T-cell (primary cell): ENCODE results near the gene CGNL1. TPM values are rescaled to one million over a fixed set of nuclear protein-coding genes. Genes with fewer than 3 reads are reported as not detected.

Source experiments
- ATAC-seq, 4 experiments: fragments of 200-7000 bp in 3 of 4; fragments of 150-1000 bp in 1 of 4; cut with Tn5 transposase; replicated peaks in 1 of 4; 1 replicate in 3 of 4; 2 replicates in 1 of 4; pipeline ENCODE4 v1.10.0; 2021; ENCODE audit warnings: moderate library complexity in 3 of 4, mild to moderate bottlenecking in 2 of 4, moderate number of reproducible peaks in 1 of 4
- CTCF ChIA-PET, 2 donors: fragments of 300-600 bp; sonication (Branson Sonifier 250); formaldehyde crosslinking; loops; one replicate each; lab custom pipeline; 2022; ENCODE audit warnings: antibody characterized with exemption in 2 of 2; lab: Charles Lee
- POLR2A ChIA-PET, 2 donors: fragments of 300-600 bp; sonication (Branson Sonifier 250); formaldehyde crosslinking; loops; one replicate each; lab custom pipeline; 2022; ENCODE audit warnings: antibody characterized with exemption in 2 of 2; lab: Charles Lee
- DNase-seq, 35 experiments: peaks; one replicate each; pipeline versions ENCODE4 v3.0.0 to v3.0.0-alpha.2; 2013 to 2023
- H3K27ac ChIP-seq: one replicate; pipeline ENCODE4 v1.5.1; 2013; ENCODE audit warnings: low read length
- H3K27me3 ChIP-seq, 2 experiments: replicated peaks in 1 of 2; 1 replicate in 1 of 2; 2 replicates in 1 of 2; pipeline versions ENCODE4 v1.6.1 to v1.7.0; 2013; ENCODE audit warnings: low read length in 1 of 2, mixed read lengths in 1 of 2; ENCODE audit not compliant: control insufficient read depth in 2 of 2, insufficient read depth in 2 of 2; ENCODE audit errors: extremely low read depth in 1 of 2
- H3K36me3 ChIP-seq, 2 donors: 1 replicate in 1 of 2; 2 replicates in 1 of 2; pipeline versions ENCODE4 v1.6.1 to v1.7.0; 2013; ENCODE audit warnings: low read length in 1 of 2; ENCODE audit not compliant: control insufficient read depth in 2 of 2, insufficient read depth in 1 of 2; ENCODE audit errors: extremely low read depth in 1 of 2
- H3K4me1 ChIP-seq, 2 experiments: 1 replicate in 1 of 2; 2 replicates in 1 of 2; pipeline versions ENCODE4 v1.6.1 to v1.7.0; 2013; ENCODE audit warnings: low read length in 2 of 2, mixed read lengths in 1 of 2; ENCODE audit not compliant: insufficient read depth in 2 of 2, control insufficient read depth in 1 of 2; ENCODE audit errors: extremely low read depth in 1 of 2
- H3K4me3 ChIP-seq, 2 donors: 1 replicate in 1 of 2; 2 replicates in 1 of 2; pipeline versions ENCODE4 v1.5.1 to v1.7.0; 2013; ENCODE audit warnings: mild to moderate bottlenecking in 2 of 2, low read length in 1 of 2, moderate library complexity in 1 of 2; ENCODE audit not compliant: control insufficient read depth in 1 of 2; ENCODE audit errors: extremely low read depth in 1 of 2
- H3K9me3 ChIP-seq: 2 replicates; pipeline ENCODE4 v1.7.0; 2013
- H3K27ac Mint-ChIP-seq, 2 donors: one replicate each; pipeline ENCODE4 v1.8.0; 2020 to 2021; ENCODE audit warnings: mild to moderate bottlenecking in 2 of 2, mixed read lengths in 2 of 2
- H3K27me3 Mint-ChIP-seq, 2 donors: one replicate each; pipeline ENCODE4 v1.8.0; 2021 to 2022; ENCODE audit warnings: mixed read lengths in 2 of 2
- H3K36me3 Mint-ChIP-seq: one replicate; pipeline ENCODE4 v1.8.0; 2021; ENCODE audit warnings: mixed read lengths
- H3K4me1 Mint-ChIP-seq, 3 donors: one replicate each; pipeline ENCODE4 v1.8.0; 2020 to 2022; ENCODE audit warnings: mixed read lengths in 3 of 3, mild to moderate bottlenecking in 1 of 3
- H3K4me3 Mint-ChIP-seq, 3 donors: one replicate each; pipeline ENCODE4 v1.8.0; 2020 to 2022; ENCODE audit warnings: mild to moderate bottlenecking in 3 of 3, mixed read lengths in 3 of 3, moderate library complexity in 3 of 3
- H3K9me3 Mint-ChIP-seq, 3 donors: one replicate each; pipeline ENCODE4 v1.8.0; 2020 to 2022; ENCODE audit warnings: mixed read lengths in 3 of 3
- WGBS: methylation state at CpG from one replicate; pipeline ENCODE4 v1.1.5; 2013; ENCODE audit warnings: missing lambda C conversion rate; ENCODE audit not compliant: insufficient coverage; 5-methylcytosine and 5-hydroxymethylcytosine counted together
- total RNA-seq, 35 experiments: library from RNA in 6 of 35; stranded (reverse) in 6 of 35; fragments of 120-200 nt in 1 of 35; gene quantifications; one replicate each; pipeline versions ENCODE4 v1.2.1 to v1.2.4 and lab custom pipeline; 2013 to 2026

The CGNL1 gene
- total RNA-seq, 5 donors from 2014 or later (not counting 1 experiment from before 2014, with no cell fraction given): 0.13 to 0.18 (median 0.16) TPM; not detected in 2

- Histone ChIP-seq H3K4me3 (no peak overlapping the region), H3K27me3 (peaks cover 0 to 19% of the 10 kb centered on the region in 2 experiments), H3K36me3 (no peaks in the 10 kb centered on the region), H3K9me3 (no peaks in the 10 kb centered on the region), H3K4me1 (no peaks in the 10 kb centered on the region), H3K27ac (no peak overlapping the region)
- Mint-ChIP-seq H3K4me1 (no peaks in the 10 kb centered on the region), H3K9me3 (no peaks in the 10 kb centered on the region), H3K36me3 (no peaks in the 10 kb centered on the region), H3K27me3 (peaks cover 24 to 30% of the 10 kb centered on the region in 2 donors), H3K4me3 (no peak overlapping the region), H3K27ac (no peak overlapping the region)
- DNase-seq: no peak
- POLR2A ChIA-PET: no interaction called here
- CTCF ChIA-PET: no interaction called here
- ATAC-seq: no peak
- 67% methylated on average over 4 of the region's 9 CpGs for WGBS
Measured at GRCh38 chr15:57477736-57478522, 101.6 kb downstream of the CGNL1 start.

GRCh38 chr15:57479005-57479404 lies 102.7 kb downstream of the CGNL1 start:
- Mint-ChIP-seq H3K4me3 (no peak overlapping the region), H3K27me3 (peaks cover 24 to 25% of the 10 kb centered on the region in 2 donors), H3K36me3 (no peaks in the 10 kb centered on the region), H3K4me1 (no peaks in the 10 kb centered on the region), H3K27ac (no peak overlapping the region), H3K9me3 (no peaks in the 10 kb centered on the region)
- ATAC-seq (no peak), DNase-seq (no peak)
- CTCF ChIA-PET: no interaction called here
- Histone ChIP-seq H3K4me1 (no peaks in the 10 kb centered on the region), H3K27ac (no peak overlapping the region), H3K27me3 (peaks cover 0 to 19% of the 10 kb centered on the region in 2 experiments), H3K36me3 (no peaks in the 10 kb centered on the region), H3K9me3 (no peaks in the 10 kb centered on the region), H3K4me3 (no peak overlapping the region)
- POLR2A ChIA-PET: no interaction called here
- no CpG with 5 or more reads among the region's 1 CpG for WGBS

- Histone ChIP-seq H3K27ac (no peak overlapping the region), H3K27me3 (peaks cover 0 to 11% of the 10 kb centered on the region in 2 experiments), H3K9me3 (no peaks in the 10 kb centered on the region), H3K36me3 (no peaks in the 10 kb centered on the region), H3K4me1 (no peaks in the 10 kb centered on the region), H3K4me3 (no peak overlapping the region)
- Mint-ChIP-seq H3K9me3 (no peaks in the 10 kb centered on the region), H3K4me3 (no peak overlapping the region), H3K36me3 (no peaks in the 10 kb centered on the region), H3K4me1 (no peaks in the 10 kb centered on the region), H3K27me3 (peaks cover 11 to 16% of the 10 kb centered on the region in 2 donors), H3K27ac (no peak overlapping the region)
- ChIA-PET POLR2A (no interaction called here), CTCF (interaction anchor here in 1 of 2 donors (0.5 to 0.7 kb wide), 2 partner anchors 34 to 930 kb away, joined by 4 to 6 read pairs; no protein-coding TSS in a partner anchor)
- ATAC-seq (no peak), DNase-seq (no peak)
- no CpG with 5 or more reads among the region's 3 CpGs for WGBS
Measured at GRCh38 chr15:57481038-57481705, 104.9 kb downstream of the CGNL1 start.

- H3K27ac Mint-ChIP-seq: no peak overlapping the region
- no peak for ATAC-seq
- no peak overlapping the region for H3K4me3 Mint-ChIP-seq
Measured at GRCh38 chr15:57485869-57486268, 109.6 kb downstream of the CGNL1 start.

GRCh38 chr15:57486833-57487232 lies 110.5 kb downstream of the CGNL1 start:
- Mint-ChIP-seq H3K27me3 (peaks cover 18 to 40% of the 10 kb centered on the region in 2 donors), H3K27ac (no peak overlapping the region), H3K36me3 (no peaks in the 10 kb centered on the region), H3K9me3 (no peaks in the 10 kb centered on the region), H3K4me1 (no peaks in the 10 kb centered on the region), H3K4me3 (no peak overlapping the region)
- no peak for ATAC-seq
- POLR2A ChIA-PET: no interaction called here
- CTCF ChIA-PET: no interaction called here
- DNase-seq: no peak
- Histone ChIP-seq H3K4me1 (no peaks in the 10 kb centered on the region), H3K4me3 (no peak overlapping the region), H3K36me3 (no peaks in the 10 kb centered on the region), H3K27ac (no peak overlapping the region), H3K9me3 (no peaks in the 10 kb centered on the region), H3K27me3 (peaks cover 0 to 4% of the 10 kb centered on the region in 2 experiments)

More at GRCh38 chr15:57485869-57486268, 109.6 kb downstream of the CGNL1 start:
- POLR2A ChIA-PET: no interaction called here
- no peaks in the 10 kb centered on the region for H3K36me3 Mint-ChIP-seq
- no peaks in the 10 kb centered on the region for H3K9me3 Mint-ChIP-seq
- H3K27me3 ChIP-seq: peaks cover 0 to 4% of the 10 kb centered on the region in 2 experiments
- CTCF ChIA-PET: no interaction called here
- H3K4me1 Mint-ChIP-seq: no peaks in the 10 kb centered on the region
- peaks cover 18 to 40% of the 10 kb centered on the region in 2 donors for H3K27me3 Mint-ChIP-seq
- no peaks in the 10 kb centered on the region for H3K9me3 ChIP-seq
- no peaks in the 10 kb centered on the region for H3K4me1 ChIP-seq
- H3K36me3 ChIP-seq: no peaks in the 10 kb centered on the region
- H3K4me3 ChIP-seq: no peak overlapping the region
- 67% methylated on average over 1 of the region's 2 CpGs for WGBS
- H3K27ac ChIP-seq: no peak overlapping the region
- no peak for DNase-seq

GRCh38 chr15:57489122-57489521 lies 112.8 kb downstream of the CGNL1 start:
- POLR2A ChIA-PET: no interaction called here
- ATAC-seq (no peak), DNase-seq (no peak)
- CTCF ChIA-PET: no interaction called here
- Histone ChIP-seq H3K4me1 (no peaks in the 10 kb centered on the region), H3K27me3 (peaks cover 0 to 4% of the 10 kb centered on the region in 2 experiments), H3K27ac (no peak overlapping the region), H3K9me3 (no peaks in the 10 kb centered on the region), H3K4me3 (no peak overlapping the region), H3K36me3 (no peaks in the 10 kb centered on the region)
- no peaks in the 10 kb centered on the region for H3K4me1 Mint-ChIP-seq
- no peak overlapping the region for H3K4me3 Mint-ChIP-seq
- peaks cover 18 to 37% of the 10 kb centered on the region in 2 donors for H3K27me3 Mint-ChIP-seq
- no peak overlapping the region for H3K27ac Mint-ChIP-seq
- no peaks in the 10 kb centered on the region for H3K9me3 Mint-ChIP-seq
- H3K36me3 Mint-ChIP-seq: no peaks in the 10 kb centered on the region
